CD8-positive, alpha-beta memory T cell (primary cell): ENCODE results near the gene ANP32B. TPM values are rescaled to one million over a fixed set of nuclear protein-coding genes. Genes with fewer than 3 reads are reported as not detected.
"Not testable (repeated sequence)": the region's sequence is repeated elsewhere in the genome, so short reads cannot be mapped to it uniquely, and the experiment has no call there.

Experiments used
- CTCF ChIA-PET: fragments of 350-600 bp; sonication (Branson Sonifier 250); formaldehyde crosslinking; loops from one replicate; lab custom pipeline; 2021; ENCODE audit warnings: antibody characterized with exemption; lab: Charles Lee
- POLR2A ChIA-PET: fragments of 350-600 bp; sonication (Branson Sonifier 250); formaldehyde crosslinking; loops from one replicate; lab custom pipeline; 2021; ENCODE audit warnings: antibody characterized with exemption; lab: Charles Lee
- DNase-seq, 5 donors: peaks; one replicate each; pipeline versions ENCODE4 v3.0.0 to v3.0.0-alpha.2; 2020 to 2022; ENCODE audit warnings: mixed read lengths in 1 of 5
- H3K27ac ChIP-seq: one replicate; pipeline ENCODE4 v1.7.0; 2013; ENCODE audit warnings: low read depth, mild to moderate bottlenecking, low read length, moderate library complexity
- H3K27me3 ChIP-seq: 2 replicates; pipeline ENCODE4 v1.7.0; 2013; ENCODE audit warnings: low read length, mild to moderate bottlenecking; ENCODE audit not compliant: insufficient read depth, poor library complexity, severe bottlenecking
- H3K36me3 ChIP-seq: 2 replicates; pipeline ENCODE4 v1.7.0; 2013; ENCODE audit warnings: mild to moderate bottlenecking, low read length, moderate library complexity; ENCODE audit not compliant: insufficient read depth
- H3K4me1 ChIP-seq: 2 replicates; pipeline ENCODE4 v1.7.0; 2013; ENCODE audit warnings: mild to moderate bottlenecking, low read length, moderate library complexity; ENCODE audit not compliant: insufficient read depth
- H3K4me3 ChIP-seq: 2 replicates; pipeline ENCODE4 v1.7.0; 2013; ENCODE audit warnings: mild to moderate bottlenecking, low read length
- H3K9me3 ChIP-seq: 2 replicates; pipeline ENCODE4 v1.7.0; 2013; ENCODE audit warnings: mild to moderate bottlenecking, low read length
- H3K27ac Mint-ChIP-seq, 8 donors: one replicate each; pipeline ENCODE4 v1.8.0; 2020 to 2021; ENCODE audit warnings: mixed read lengths in 8 of 8, mild to moderate bottlenecking in 6 of 8, inconsistent platforms in 3 of 8, moderate library complexity in 3 of 8
- H3K27me3 Mint-ChIP-seq, 2 donors: one replicate each; pipeline ENCODE4 v1.8.0; 2020 to 2021; ENCODE audit warnings: mixed read lengths in 2 of 2, mild to moderate bottlenecking in 1 of 2, moderate library complexity in 1 of 2
- H3K36me3 Mint-ChIP-seq, 3 donors: one replicate each; pipeline ENCODE4 v1.8.0; 2020 to 2021; ENCODE audit warnings: mixed read lengths in 3 of 3, inconsistent platforms in 1 of 3, mild to moderate bottlenecking in 1 of 3
- H3K4me1 Mint-ChIP-seq, 3 donors: one replicate each; pipeline ENCODE4 v1.8.0; 2020 to 2021; ENCODE audit warnings: mixed read lengths in 3 of 3, inconsistent platforms in 1 of 3, mild to moderate bottlenecking in 1 of 3
- H3K4me3 Mint-ChIP-seq, 7 donors: one replicate each; pipeline ENCODE4 v1.8.0; 2020 to 2021; ENCODE audit warnings: mixed read lengths in 7 of 7, mild to moderate bottlenecking in 6 of 7, moderate library complexity in 4 of 7, inconsistent platforms in 2 of 7
- H3K9me3 Mint-ChIP-seq, 5 donors: one replicate each; pipeline ENCODE4 v1.8.0; 2020 to 2022; ENCODE audit warnings: mixed read lengths in 5 of 5, mild to moderate bottlenecking in 3 of 5, moderate library complexity in 2 of 5, inconsistent platforms in 1 of 5
- polyA plus RNA-seq: library from polyadenylated mRNA; unstranded; fragments of 300-500 nt; fragmentation: Illumina TruSeq; gene quantifications from one replicate; pipeline ENCODE4 v1.2.3, GENCODE V29; 2021
- total RNA-seq, 2 experiments: library from RNA; stranded (reverse); gene quantifications; one replicate each; pipeline ENCODE4 v1.2.3, GENCODE V29; 2021

The ANP32B gene
- total and polyA plus RNA-seq, 3 experiments from 2014 or later: 91.0 to 341 (median 331) TPM

DNA sequence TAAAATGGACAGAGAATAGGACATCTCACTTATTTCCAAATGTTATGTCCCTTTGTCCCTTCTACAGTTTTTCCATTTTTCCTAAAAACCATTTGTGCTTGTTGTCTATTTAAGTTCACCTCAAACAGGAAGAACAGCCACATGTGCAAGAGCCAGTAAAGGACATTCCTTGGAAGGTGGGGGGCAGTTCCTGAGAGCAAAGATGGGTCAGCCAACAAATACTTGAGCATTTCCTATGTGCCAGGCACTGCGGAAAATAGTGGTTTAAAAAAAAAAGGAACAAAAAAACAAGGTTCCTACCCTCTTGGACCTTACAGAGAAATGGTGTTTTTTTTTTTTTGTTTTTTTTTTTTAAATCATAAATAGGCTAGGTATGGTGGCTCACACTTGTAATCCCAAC is 26.8 kb downstream of the ANP32B start:
- peaks cover 16 to 39% (median 19%) of the 10 kb centered on the region in 3 donors for H3K4me1 Mint-ChIP-seq
- H3K27ac Mint-ChIP-seq: peak overlapping the region in 6 of 8 donors; percentile 16 to 64 (median 36)
- Histone ChIP-seq H3K9me3 (no peaks in the 10 kb centered on the region), H3K27ac (no peak overlapping the region), H3K4me3 (no peak overlapping the region), H3K27me3 (no peaks in the 10 kb centered on the region), H3K4me1 (peaks cover 7% of the 10 kb centered on the region), H3K36me3 (peaks cover 64% of the 10 kb centered on the region)
- ChIA-PET POLR2A (no interaction called here), CTCF (no interaction called here)
- DNase-seq: no peak
- no peak overlapping the region for H3K4me3 Mint-ChIP-seq
- H3K9me3 Mint-ChIP-seq: no peaks in the 10 kb centered on the region
- no peaks in the 10 kb centered on the region for H3K27me3 Mint-ChIP-seq
- peaks cover 0 to 91% (median 33%) of the 10 kb centered on the region in 3 donors for H3K36me3 Mint-ChIP-seq

DNA sequence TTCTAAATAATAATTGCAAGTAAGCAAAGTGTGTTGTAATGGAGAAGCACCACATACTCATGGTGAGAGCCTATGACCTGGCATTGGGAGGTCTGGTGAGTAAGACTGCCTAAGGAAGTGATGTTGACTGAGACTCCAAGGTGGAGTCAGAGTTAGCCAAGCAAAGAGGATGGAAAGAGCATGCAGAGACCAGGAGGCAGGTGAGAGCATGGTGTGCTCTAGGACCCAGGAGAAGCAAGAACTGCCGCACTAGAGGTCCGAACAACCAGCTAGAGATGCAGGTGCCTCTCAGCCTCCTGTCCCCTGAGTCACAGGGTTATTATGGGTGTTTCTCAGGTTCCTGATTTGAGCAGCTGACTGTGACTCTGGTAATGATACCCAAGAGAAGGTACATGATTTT is 27.3 kb downstream of the ANP32B start:
- Histone ChIP-seq H3K9me3 (no peaks in the 10 kb centered on the region), H3K4me1 (peaks cover 7% of the 10 kb centered on the region), H3K27ac (no peak overlapping the region), H3K4me3 (no peak overlapping the region), H3K27me3 (no peaks in the 10 kb centered on the region), H3K36me3 (peaks cover 64% of the 10 kb centered on the region)
- peak overlapping the region in 4 of 8 donors; percentile 23 to 67 (median 29) for H3K27ac Mint-ChIP-seq
- H3K4me1 Mint-ChIP-seq: peaks cover 16 to 39% (median 19%) of the 10 kb centered on the region in 3 donors
- POLR2A ChIA-PET: no interaction called here
- no peaks in the 10 kb centered on the region for H3K27me3 Mint-ChIP-seq
- H3K36me3 Mint-ChIP-seq: peaks cover 5 to 91% (median 36%) of the 10 kb centered on the region in 3 donors
- CTCF ChIA-PET: interaction anchor here (1.0 kb wide), 2 partner anchors 57 to 88 kb away, joined by 3 to 4 read pairs; partner anchors contain the start of gene TRMO
- DNase-seq: no peak
- H3K4me3 Mint-ChIP-seq: no peak overlapping the region
- no peaks in the 10 kb centered on the region for H3K9me3 Mint-ChIP-seq

DNA sequence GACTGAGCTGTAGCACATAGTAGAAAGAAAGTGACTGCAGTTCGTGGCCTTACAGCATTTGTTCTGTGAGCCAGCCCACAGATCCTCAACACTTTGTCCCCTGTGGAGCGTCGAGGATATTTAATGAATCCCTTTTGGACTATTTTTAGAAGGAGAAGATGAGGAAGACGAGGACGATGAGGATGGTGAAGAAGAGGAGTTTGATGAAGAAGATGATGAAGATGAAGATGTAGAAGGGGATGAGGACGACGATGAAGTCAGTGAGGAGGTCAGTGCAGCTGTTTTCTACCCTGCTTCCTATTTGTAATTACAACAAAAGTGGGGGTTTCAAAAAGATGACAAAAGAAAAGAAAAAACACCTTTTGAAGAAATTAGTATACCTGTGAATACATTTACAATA is 28.0 kb downstream of the ANP32B start:
- Mint-ChIP-seq H3K27ac (peak overlapping the region in 3 of 8 donors; percentile 11 to 76 (median 59)), H3K4me1 (peaks cover 16 to 33% (median 19%) of the 10 kb centered on the region in 3 donors), H3K9me3 (no peaks in the 10 kb centered on the region), H3K4me3 (no peak overlapping the region), H3K27me3 (no peaks in the 10 kb centered on the region), H3K36me3 (peaks cover 6 to 90% (median 37%) of the 10 kb centered on the region in 3 donors)
- Histone ChIP-seq H3K4me3 (no peak overlapping the region), H3K27ac (no peak overlapping the region), H3K4me1 (peaks cover 7% of the 10 kb centered on the region), H3K9me3 (no peaks in the 10 kb centered on the region), H3K27me3 (no peaks in the 10 kb centered on the region), H3K36me3 (peaks cover 65% of the 10 kb centered on the region)
- ChIA-PET POLR2A (no interaction called here), CTCF (interaction anchor here (1.0 kb wide), 2 partner anchors 57 to 89 kb away, joined by 3 to 4 read pairs; partner anchors contain the start of gene TRMO)
- no peak for DNase-seq

DNA sequence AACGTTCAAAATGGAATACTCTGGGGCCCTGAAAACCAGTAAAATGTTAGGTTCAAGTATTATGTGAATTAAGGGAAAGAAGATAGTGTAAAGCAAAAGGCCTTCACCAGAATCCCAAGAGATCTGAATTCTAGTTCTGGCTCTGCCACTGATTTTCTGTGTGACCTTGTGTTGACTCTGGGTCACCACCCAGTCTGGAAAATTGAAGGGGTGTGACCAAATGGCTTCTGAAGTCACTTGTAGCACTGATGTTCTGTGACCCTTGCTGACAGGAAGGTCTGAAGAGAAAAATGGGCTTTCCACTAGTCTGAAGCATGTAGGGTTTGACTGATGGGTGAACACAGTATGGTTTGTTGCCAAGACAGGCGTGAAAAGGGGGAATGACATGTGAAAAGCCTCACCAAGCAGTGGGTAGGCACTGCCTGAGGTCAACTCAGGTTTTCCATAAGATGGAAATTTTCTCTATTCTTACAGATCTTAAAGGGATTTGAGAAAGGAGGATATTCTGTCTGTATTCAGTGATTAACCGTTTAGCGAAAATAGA is 33.1 kb downstream of the ANP32B start:
- Mint-ChIP-seq H3K27ac (peak overlapping the region in 3 of 8 donors; percentile 3 to 43 (median 13)), H3K4me1 (peaks cover 0 to 5% (median 0%) of the 10 kb centered on the region in 3 donors), H3K9me3 (no peaks in the 10 kb centered on the region), H3K36me3 (peaks cover 6 to 81% (median 17%) of the 10 kb centered on the region in 3 donors), H3K27me3 (no peaks in the 10 kb centered on the region), H3K4me3 (no peak overlapping the region)
- ChIA-PET POLR2A (no interaction called here), CTCF (no interaction called here)
- no peak for DNase-seq
- no peak overlapping the region for H3K4me3 ChIP-seq
- H3K4me1 ChIP-seq: no peaks in the 10 kb centered on the region
- H3K27me3 ChIP-seq: no peaks in the 10 kb centered on the region
- peaks cover 42% of the 10 kb centered on the region for H3K36me3 ChIP-seq
- H3K9me3 ChIP-seq: no peaks in the 10 kb centered on the region
- H3K27ac ChIP-seq: no peak overlapping the region

DNA sequence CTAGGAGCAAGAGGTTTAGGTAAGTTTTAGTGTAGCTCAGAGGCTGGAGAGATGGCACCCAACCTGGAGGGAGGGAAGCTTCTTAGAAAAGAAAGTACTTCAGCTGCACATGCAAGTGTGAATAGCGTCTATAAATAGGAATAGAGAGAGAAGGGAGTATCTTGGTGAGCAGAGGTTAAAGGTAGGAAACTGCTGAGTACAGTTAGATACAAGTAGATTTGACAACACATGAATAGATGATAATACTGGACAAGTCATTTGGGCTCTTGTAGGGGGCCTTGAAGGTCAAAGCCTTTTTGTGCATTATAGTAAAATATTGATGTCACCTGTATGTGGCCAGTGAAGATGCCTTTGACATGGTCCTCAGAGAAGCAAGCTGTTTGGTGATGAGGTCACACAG is 34.2 kb downstream of the ANP32B start:
- Mint-ChIP-seq H3K4me1 (peaks cover 0 to 6% (median 2%) of the 10 kb centered on the region in 3 donors), H3K27ac (peak overlapping the region in 5 of 8 donors; percentile 3 to 59 (median 49)), H3K36me3 (peaks cover 6 to 77% (median 10%) of the 10 kb centered on the region in 3 donors), H3K9me3 (no peaks in the 10 kb centered on the region), H3K27me3 (no peaks in the 10 kb centered on the region), H3K4me3 (no peak overlapping the region)
- no peaks in the 10 kb centered on the region for H3K9me3 ChIP-seq
- no peaks in the 10 kb centered on the region for H3K27me3 ChIP-seq
- H3K4me1 ChIP-seq: no peaks in the 10 kb centered on the region
- CTCF ChIA-PET: interaction anchor here (1.0 to 1.5 kb wide), 2 partner anchors 60 to 94 kb away, joined by 3 to 5 read pairs; no protein-coding TSS in a partner anchor
- POLR2A ChIA-PET: no interaction called here
- no peak overlapping the region for H3K27ac ChIP-seq
- DNase-seq: no peak
- peaks cover 32% of the 10 kb centered on the region for H3K36me3 ChIP-seq
- no peak overlapping the region for H3K4me3 ChIP-seq

DNA sequence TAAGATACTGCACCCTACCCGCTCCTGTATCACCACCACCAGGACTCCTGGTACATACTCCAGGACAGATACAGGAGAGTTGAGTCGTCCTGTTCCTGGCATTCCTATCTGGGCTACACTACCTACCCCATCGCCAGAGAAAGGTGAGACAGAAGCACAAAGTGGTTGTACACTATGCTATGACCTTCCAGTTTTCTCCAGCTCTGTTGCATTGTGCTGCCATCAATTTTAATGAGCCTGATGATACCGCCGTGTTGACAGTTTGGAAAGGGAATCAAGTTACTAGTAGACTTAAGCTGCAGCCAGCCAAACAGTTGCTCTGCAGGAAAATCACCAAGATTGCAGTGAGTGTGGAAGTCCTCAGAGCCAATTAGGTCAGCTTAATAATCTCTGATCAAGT is 35.2 kb downstream of the ANP32B start:
- no peaks in the 10 kb centered on the region for H3K9me3 ChIP-seq
- no peak overlapping the region for H3K27ac ChIP-seq
- POLR2A ChIA-PET: no interaction called here
- H3K4me1 ChIP-seq: no peaks in the 10 kb centered on the region
- H3K27me3 ChIP-seq: no peaks in the 10 kb centered on the region
- no peaks in the 10 kb centered on the region for H3K9me3 Mint-ChIP-seq
- H3K27me3 Mint-ChIP-seq: no peaks in the 10 kb centered on the region
- CTCF ChIA-PET: interaction anchor here (1.0 to 1.5 kb wide), 2 partner anchors 61 to 95 kb away, joined by 3 to 5 read pairs; no protein-coding TSS in a partner anchor
- no peak overlapping the region for H3K4me3 ChIP-seq
- H3K4me3 Mint-ChIP-seq: no peak overlapping the region
- peaks cover 0 to 6% (median 2%) of the 10 kb centered on the region in 3 donors for H3K4me1 Mint-ChIP-seq
- DNase-seq: no peak
- H3K36me3 ChIP-seq: peaks cover 26% of the 10 kb centered on the region
- peaks cover 6 to 67% (median 8%) of the 10 kb centered on the region in 3 donors for H3K36me3 Mint-ChIP-seq
- peak overlapping the region in 1 of 8 donors; percentile 38 for H3K27ac Mint-ChIP-seq

DNA sequence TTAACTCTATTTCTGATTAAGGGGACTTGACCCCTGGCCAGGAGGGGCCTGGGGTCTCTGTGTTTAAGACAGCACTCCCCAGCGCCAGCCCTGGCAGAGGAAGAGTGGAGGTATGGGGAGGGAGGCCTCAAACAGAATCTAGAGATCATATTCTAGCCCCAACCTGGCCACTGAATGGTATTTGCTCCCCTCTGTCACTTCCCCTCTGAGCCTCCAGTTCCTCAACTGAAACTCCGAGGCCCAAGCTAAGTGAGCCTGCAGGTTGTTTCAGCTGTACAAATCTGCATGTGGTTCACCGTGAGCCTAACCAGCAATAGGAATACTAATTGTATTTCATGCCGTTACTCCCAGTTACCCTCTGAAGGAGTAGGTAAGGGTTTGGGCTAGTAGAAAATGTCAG is 36.0 kb downstream of the ANP32B start:
- CTCF ChIA-PET: interaction anchor here (1.0 kb wide), 1 partner anchor 15 kb away, joined by 4 read pairs; no protein-coding TSS in a partner anchor
- POLR2A ChIA-PET: no interaction called here
- Mint-ChIP-seq H3K27ac (peak overlapping the region in 3 of 8 donors; percentile 55 to 63 (median 59)), H3K27me3 (no peaks in the 10 kb centered on the region), H3K4me1 (peaks cover 0 to 6% (median 2%) of the 10 kb centered on the region in 3 donors), H3K36me3 (peaks cover 6 to 61% (median 8%) of the 10 kb centered on the region in 3 donors), H3K4me3 (no peak overlapping the region), H3K9me3 (no peaks in the 10 kb centered on the region)
- no peak for DNase-seq
- Histone ChIP-seq H3K27me3 (no peaks in the 10 kb centered on the region), H3K4me1 (no peaks in the 10 kb centered on the region), H3K36me3 (peaks cover 18% of the 10 kb centered on the region), H3K27ac (no peak overlapping the region), H3K4me3 (no peak overlapping the region), H3K9me3 (no peaks in the 10 kb centered on the region)

DNA sequence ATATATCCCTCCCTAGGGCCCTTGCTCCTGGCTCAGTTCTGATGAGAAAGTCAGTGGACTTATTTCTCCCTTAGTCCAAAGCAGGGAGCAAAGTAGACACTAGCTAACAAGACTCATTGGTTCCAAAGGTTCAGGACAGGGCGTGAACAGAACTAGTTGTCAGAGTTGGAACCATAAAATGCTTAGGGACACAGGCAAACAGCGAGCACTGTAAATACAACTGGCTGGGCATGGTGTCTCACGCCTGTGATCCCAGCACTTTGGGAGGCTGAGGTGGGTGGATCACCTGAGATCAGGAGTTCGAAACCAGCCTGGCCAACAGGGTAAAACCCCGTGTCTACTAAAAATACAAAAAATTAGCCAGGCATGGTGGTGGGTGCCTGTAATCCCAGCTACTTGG is 36.7 kb downstream of the ANP32B start:
- not testable (repeated sequence) for H3K4me1 Mint-ChIP-seq, DNase-seq, H3K27ac ChIP-seq, H3K4me1 ChIP-seq, H3K4me3 ChIP-seq, H3K27me3 ChIP-seq, H3K27me3 Mint-ChIP-seq, H3K4me3 Mint-ChIP-seq, H3K9me3 Mint-ChIP-seq, H3K9me3 ChIP-seq
- Mint-ChIP-seq H3K27ac (peak overlapping the region in 5 of 8 donors; percentile 13 to 74 (median 17)), H3K36me3 (peaks cover 6 to 55% (median 8%) of the 10 kb centered on the region in 3 donors)
- POLR2A ChIA-PET: interaction anchor here (0.6 kb wide), 1 partner anchor 98 kb away, joined by 3 read pairs; no protein-coding TSS in a partner anchor
- CTCF ChIA-PET: interaction anchor here (1.8 kb wide), 1 partner anchor 15 kb away, joined by 7 read pairs; no protein-coding TSS in a partner anchor
- H3K36me3 ChIP-seq: peaks cover 14% of the 10 kb centered on the region
